Upper lobe of left lung (tissue), 4 donors: ENCODE measurements around the gene TACC2.

Source experiments
- POLR2AphosphoS5 ChIP-seq, 2 donors: sonication (generic); formaldehyde crosslinking; IDR thresholded peaks; one replicate each; pipeline ENCODE4 v1.5.1; 2017; ENCODE audit warnings: antibody characterized with exemption in 2 of 2
- TF ChIP-seq, protein P1 (sequence below), 6 experiments: fragments of 450-650 bp in 4 of 6; fragments of 200-600 bp in 2 of 6; sonication (generic) in 2 of 6; IDR thresholded peaks; one replicate each; pipeline ENCODE4 v1.5.1; 2016 to 2019; ENCODE audit warnings: antibody characterized with exemption in 6 of 6

- TF ChIP-seq POLR2AphosphoS5 (IDR thresholded peaks at IDR 0.05) = no peak
- TF ChIP-seq, protein P1, sequence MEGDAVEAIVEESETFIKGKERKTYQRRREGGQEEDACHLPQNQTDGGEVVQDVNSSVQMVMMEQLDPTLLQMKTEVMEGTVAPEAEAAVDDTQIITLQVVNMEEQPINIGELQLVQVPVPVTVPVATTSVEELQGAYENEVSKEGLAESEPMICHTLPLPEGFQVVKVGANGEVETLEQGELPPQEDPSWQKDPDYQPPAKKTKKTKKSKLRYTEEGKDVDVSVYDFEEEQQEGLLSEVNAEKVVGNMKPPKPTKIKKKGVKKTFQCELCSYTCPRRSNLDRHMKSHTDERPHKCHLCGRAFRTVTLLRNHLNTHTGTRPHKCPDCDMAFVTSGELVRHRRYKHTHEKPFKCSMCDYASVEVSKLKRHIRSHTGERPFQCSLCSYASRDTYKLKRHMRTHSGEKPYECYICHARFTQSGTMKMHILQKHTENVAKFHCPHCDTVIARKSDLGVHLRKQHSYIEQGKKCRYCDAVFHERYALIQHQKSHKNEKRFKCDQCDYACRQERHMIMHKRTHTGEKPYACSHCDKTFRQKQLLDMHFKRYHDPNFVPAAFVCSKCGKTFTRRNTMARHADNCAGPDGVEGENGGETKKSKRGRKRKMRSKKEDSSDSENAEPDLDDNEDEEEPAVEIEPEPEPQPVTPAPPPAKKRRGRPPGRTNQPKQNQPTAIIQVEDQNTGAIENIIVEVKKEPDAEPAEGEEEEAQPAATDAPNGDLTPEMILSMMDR (IDR thresholded peaks at IDR 0.05) = no peak
Observed at GRCh38 chr10:122240401-122240800, 251.4 kb downstream of the TACC2 start.
